ENCODE results near the gene BRINP1. TPM values are rescaled to one million over a fixed set of nuclear protein-coding genes. Genes with fewer than 3 reads are reported as not detected.

The BRINP1 gene
- total RNA-seq: not detected

- peaks cover 30% of the 10 kb centered on the region for H3K27me3 Mint-ChIP-seq
- H3K9me3 Mint-ChIP-seq: peaks cover 8% of the 10 kb centered on the region
- peaks cover 3% of the 10 kb centered on the region for H3K36me3 Mint-ChIP-seq
These were observed at the start of gene BRINP1 for GRCh38 chr9:119368681-119369581. Gene BRINP1, minus strand, starts transcription at chr9:119369435. Its CDS starts 56,080 bp downstream, at chr9:119313355.

GRCh38 chr9:119418721-119419120, 49.5 kb upstream of the BRINP1 start:
- DNase-seq: no peak
- Mint-ChIP-seq H3K9me3 (peaks cover 1% of the 10 kb centered on the region), H3K27me3 (no peaks in the 10 kb centered on the region), H3K27ac (no peak overlapping the region), H3K4me3 (no peak overlapping the region), H3K36me3 (no peaks in the 10 kb centered on the region), H3K4me1 (no peaks in the 10 kb centered on the region)
- POLR2A ChIA-PET: no interaction called here
- no peak for ATAC-seq (ENCODE audit: low read depth)

More at GRCh38 chr9:119368681-119369581, at the start of gene BRINP1:
- Mint-ChIP-seq H3K27ac (peak within 1 kb of the TSS; percentile 73), H3K4me1 (peaks cover 4% of the 10 kb centered on the region), H3K4me3 (no peak within 1 kb of the TSS)
- ATAC-seq (ENCODE audit: low read depth) (no peak), DNase-seq (peak; percentile 26)
- POLR2A ChIA-PET: no interaction called here

GRCh38 chr9:119416793-119417192, 47.6 kb upstream of the BRINP1 start:
- ATAC-seq (ENCODE audit: low read depth): no peak
- no peaks in the 10 kb centered on the region for H3K27me3 Mint-ChIP-seq
- no peak for DNase-seq
- no peaks in the 10 kb centered on the region for H3K36me3 Mint-ChIP-seq
- no peaks in the 10 kb centered on the region for H3K4me1 Mint-ChIP-seq
- POLR2A ChIA-PET: interaction anchor here (0.6 kb wide), 1 partner anchor 63 kb away, joined by 3 read pairs; no protein-coding TSS in a partner anchor
- no peak overlapping the region for H3K4me3 Mint-ChIP-seq
- no peak overlapping the region for H3K27ac Mint-ChIP-seq
- peaks cover 1% of the 10 kb centered on the region for H3K9me3 Mint-ChIP-seq

- DNase-seq: no peak
- POLR2A ChIA-PET: no interaction called here
- Mint-ChIP-seq H3K36me3 (no peaks in the 10 kb centered on the region), H3K27ac (no peak overlapping the region), H3K4me3 (no peak overlapping the region), H3K9me3 (peaks cover 1% of the 10 kb centered on the region), H3K27me3 (no peaks in the 10 kb centered on the region), H3K4me1 (no peaks in the 10 kb centered on the region)
- no peak for ATAC-seq (ENCODE audit: low read depth)
These were observed 43.2 kb upstream of the BRINP1 start for GRCh38 chr9:119412399-119412798.

- DNase-seq (no peak), ATAC-seq (ENCODE audit: low read depth) (no peak)
- Mint-ChIP-seq H3K27me3 (no peaks in the 10 kb centered on the region), H3K27ac (no peak overlapping the region), H3K4me1 (no peaks in the 10 kb centered on the region), H3K4me3 (no peak overlapping the region), H3K9me3 (no peaks in the 10 kb centered on the region), H3K36me3 (no peaks in the 10 kb centered on the region)
- POLR2A ChIA-PET: no interaction called here
These were observed 40.3 kb upstream of the BRINP1 start for GRCh38 chr9:119409552-119409951.

- POLR2A ChIA-PET: no interaction called here
- H3K4me3 Mint-ChIP-seq: no peak overlapping the region
- H3K27ac Mint-ChIP-seq: no peak overlapping the region
- H3K4me1 Mint-ChIP-seq: no peaks in the 10 kb centered on the region
- no peaks in the 10 kb centered on the region for H3K36me3 Mint-ChIP-seq
- peaks cover 1% of the 10 kb centered on the region for H3K9me3 Mint-ChIP-seq
- DNase-seq (no peak), ATAC-seq (ENCODE audit: low read depth) (no peak)
- no peaks in the 10 kb centered on the region for H3K27me3 Mint-ChIP-seq
These were observed 31.4 kb upstream of the BRINP1 start for GRCh38 chr9:119400606-119401005.

GRCh38 chr9:119398350-119398749, 29.1 kb upstream of the BRINP1 start:
- Mint-ChIP-seq H3K36me3 (no peaks in the 10 kb centered on the region), H3K9me3 (no peaks in the 10 kb centered on the region), H3K27me3 (no peaks in the 10 kb centered on the region), H3K4me3 (no peak overlapping the region), H3K27ac (no peak overlapping the region), H3K4me1 (no peaks in the 10 kb centered on the region)
- DNase-seq: no peak
- ATAC-seq (ENCODE audit: low read depth): no peak
- POLR2A ChIA-PET: no interaction called here

GRCh38 chr9:119391878-119392277, 22.6 kb upstream of the BRINP1 start:
- no peak for ATAC-seq (ENCODE audit: low read depth)
- Mint-ChIP-seq H3K27ac (no peak overlapping the region), H3K36me3 (no peaks in the 10 kb centered on the region), H3K4me3 (no peak overlapping the region), H3K27me3 (no peaks in the 10 kb centered on the region), H3K9me3 (no peaks in the 10 kb centered on the region), H3K4me1 (no peaks in the 10 kb centered on the region)
- DNase-seq: no peak
- POLR2A ChIA-PET: no interaction called here

- peaks cover 7% of the 10 kb centered on the region for H3K9me3 Mint-ChIP-seq
- H3K36me3 Mint-ChIP-seq: no peaks in the 10 kb centered on the region
- no peak for ATAC-seq (ENCODE audit: low read depth)
- no peaks in the 10 kb centered on the region for H3K4me1 Mint-ChIP-seq
- H3K4me3 Mint-ChIP-seq: no peak overlapping the region
- no peak overlapping the region for H3K27ac Mint-ChIP-seq
- peaks cover 4% of the 10 kb centered on the region for H3K27me3 Mint-ChIP-seq
- DNase-seq: no peak
- POLR2A ChIA-PET: no interaction called here
These were observed 6.7 kb upstream of the BRINP1 start for GRCh38 chr9:119375892-119376291.

GRCh38 chr9:119372951-119373350, 3.7 kb upstream of the BRINP1 start:
- peaks cover 3% of the 10 kb centered on the region for H3K36me3 Mint-ChIP-seq
- ATAC-seq (ENCODE audit: low read depth): no peak
- DNase-seq: no peak
- H3K4me3 Mint-ChIP-seq: no peak overlapping the region
- peaks cover 26% of the 10 kb centered on the region for H3K27me3 Mint-ChIP-seq
- peaks cover 4% of the 10 kb centered on the region for H3K4me1 Mint-ChIP-seq
- POLR2A ChIA-PET: no interaction called here
- no peak overlapping the region for H3K27ac Mint-ChIP-seq
- peaks cover 12% of the 10 kb centered on the region for H3K9me3 Mint-ChIP-seq

- POLR2A ChIA-PET: no interaction called here
- Mint-ChIP-seq H3K36me3 (peaks cover 3% of the 10 kb centered on the region), H3K9me3 (peaks cover 10% of the 10 kb centered on the region), H3K4me3 (no peak overlapping the region), H3K27me3 (peaks cover 30% of the 10 kb centered on the region), H3K4me1 (peaks cover 4% of the 10 kb centered on the region), H3K27ac (no peak overlapping the region)
- ATAC-seq (ENCODE audit: low read depth) (no peak), DNase-seq (peak; percentile 29)
These were observed 1.6 kb upstream of the BRINP1 start for GRCh38 chr9:119370816-119371215.

GRCh38 chr9:119369680-119370366, 588 bp upstream of the BRINP1 start:
- Mint-ChIP-seq H3K4me3 (no peak overlapping the region), H3K27me3 (peaks cover 30% of the 10 kb centered on the region), H3K27ac (no peak overlapping the region), H3K9me3 (peaks cover 10% of the 10 kb centered on the region), H3K4me1 (peaks cover 4% of the 10 kb centered on the region), H3K36me3 (peaks cover 3% of the 10 kb centered on the region)
- ATAC-seq (ENCODE audit: low read depth): no peak
- POLR2A ChIA-PET: no interaction called here
- DNase-seq: no peak

- Mint-ChIP-seq H3K4me1 (peaks cover 4% of the 10 kb centered on the region), H3K36me3 (peaks cover 3% of the 10 kb centered on the region), H3K27me3 (peaks cover 30% of the 10 kb centered on the region), H3K9me3 (peaks cover 8% of the 10 kb centered on the region), H3K4me3 (no peak overlapping the region), H3K27ac (peak overlapping the region; percentile 73)
- ATAC-seq (ENCODE audit: low read depth): no peak
- DNase-seq: no peak
- POLR2A ChIA-PET: no interaction called here
These were observed 1.1 kb downstream of the BRINP1 start for GRCh38 chr9:119368179-119368578.

GRCh38 chr9:119367683-119368075, 1.6 kb downstream of the BRINP1 start:
- Mint-ChIP-seq H3K9me3 (peaks cover 8% of the 10 kb centered on the region), H3K36me3 (peaks cover 3% of the 10 kb centered on the region)

More at GRCh38 chr9:119367683-119368075, 1.6 kb downstream of the BRINP1 start:
- Mint-ChIP-seq H3K4me1 (peaks cover 4% of the 10 kb centered on the region), H3K4me3 (no peak overlapping the region), H3K27ac (no peak overlapping the region), H3K27me3 (peaks cover 30% of the 10 kb centered on the region)
- no peak for ATAC-seq (ENCODE audit: low read depth)
- DNase-seq: no peak
- POLR2A ChIA-PET: no interaction called here
